ENCODE data around the gene CLIC4. TPM values are rescaled to one million over a fixed set of nuclear protein-coding genes. Genes with fewer than 3 reads are reported as not detected.
A peak's percentile ranks its signal among the peaks of the same experiment; 100 is the strongest.
"Not testable (repeated sequence)": the region's sequence is repeated elsewhere in the genome, so short reads cannot be mapped to it uniquely, and the experiment has no call there.

CLIC4 gene
- total RNA-seq, 4 donors from 2014 or later: 205 to 309 (median 292) TPM

GRCh38 chr1:24713176-24713575 is 32.1 kb upstream of the CLIC4 start:
- ATAC-seq (ENCODE audit: low FRiP score): no peak
- no peak for DNase-seq (ENCODE audit: low spot score)
- no peak for TF ChIP-seq CTCF (IDR thresholded peaks at IDR 0.05)

GRCh38 chr1:24713736-24714135 is 31.5 kb upstream of the CLIC4 start:
- no peak for DNase-seq (ENCODE audit: low spot score)
- no peak for ATAC-seq (ENCODE audit: low FRiP score)
- TF ChIP-seq CTCF (IDR thresholded peaks at IDR 0.05): no peak

DNA sequence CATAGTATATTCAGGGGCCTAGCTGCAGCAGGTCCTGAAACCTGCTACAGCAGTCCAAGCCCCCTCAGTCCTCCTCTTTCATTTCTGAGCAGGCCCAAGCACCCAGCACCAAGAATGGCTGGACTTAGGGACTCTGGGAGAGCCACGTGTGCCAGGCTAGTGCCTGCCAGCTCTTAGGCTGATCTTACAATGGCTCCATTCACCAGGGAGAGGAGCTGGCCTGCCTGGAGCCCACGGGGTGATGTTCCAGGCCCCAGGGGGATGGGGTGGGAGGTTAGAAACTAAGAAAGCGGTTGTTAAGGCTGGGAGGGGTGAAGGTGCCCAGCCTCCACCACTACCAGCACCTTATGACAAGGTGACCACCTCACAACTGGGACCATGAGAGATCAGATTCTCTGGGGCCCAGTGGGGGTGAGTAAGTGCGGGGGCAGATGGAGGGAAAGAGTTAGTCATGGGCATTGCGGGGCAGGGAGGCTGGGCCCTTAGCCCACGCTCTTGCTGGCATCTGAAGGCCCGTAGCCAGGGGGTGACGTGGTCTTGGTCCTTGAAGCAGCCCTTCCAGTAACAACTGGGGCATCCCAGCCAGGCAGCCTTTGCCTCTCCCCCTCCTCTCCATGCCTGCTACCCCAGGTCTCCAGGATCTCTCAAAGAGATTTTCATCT is 30.3 kb upstream of the CLIC4 start:
- no peak for DNase-seq (ENCODE audit: low spot score)
- no peak for TF ChIP-seq CTCF (IDR thresholded peaks at IDR 0.05)
- ATAC-seq (ENCODE audit: low FRiP score): peak; percentile 27

- DNase-seq (ENCODE audit: low spot score) (no peak), ATAC-seq (ENCODE audit: low FRiP score) (no peak)
- no peak for TF ChIP-seq CTCF (IDR thresholded peaks at IDR 0.05)
Measured at GRCh38 chr1:24715658-24716057, 29.6 kb upstream of the CLIC4 start.

DNA sequence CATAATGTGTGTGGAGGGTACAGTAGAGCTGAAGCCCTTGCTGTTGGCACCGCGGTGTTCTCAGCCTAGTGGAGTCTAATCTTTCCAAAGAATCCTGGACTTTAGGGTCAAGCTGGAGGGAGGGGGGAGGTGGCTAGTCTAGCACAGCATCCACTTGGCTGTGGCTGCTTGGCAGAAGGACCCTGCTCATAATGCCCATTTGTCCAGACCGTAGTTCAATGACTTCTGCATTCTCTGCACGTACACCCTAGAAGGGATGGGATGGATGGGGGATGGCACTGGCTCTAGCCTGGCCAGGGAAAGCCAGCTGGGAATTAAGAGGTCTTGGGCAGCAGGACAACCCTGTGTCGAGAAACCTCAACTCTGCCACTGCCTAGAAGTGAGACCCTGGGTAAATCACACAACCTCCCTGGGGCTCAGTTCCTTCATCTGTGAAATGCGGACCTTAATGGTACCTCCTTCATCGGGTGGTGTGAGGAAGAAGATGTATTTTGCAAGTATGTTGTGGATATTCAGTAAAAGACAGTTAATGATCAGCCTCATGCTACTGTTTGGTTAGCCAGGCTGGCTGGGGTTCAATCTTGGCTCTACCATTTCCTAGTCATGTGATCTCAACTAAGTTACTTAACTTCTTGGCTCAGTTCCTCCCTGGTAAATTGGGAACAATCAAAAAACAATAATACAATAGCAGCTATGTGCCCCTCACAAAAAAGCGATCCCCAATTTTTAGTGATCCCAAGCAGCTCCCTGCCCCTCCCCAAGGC is 27.2 kb upstream of the CLIC4 start:
- TF ChIP-seq CTCF (IDR thresholded peaks at IDR 0.05): no peak
- ATAC-seq (ENCODE audit: low FRiP score): no peak
- no peak for DNase-seq (ENCODE audit: low spot score)

DNA sequence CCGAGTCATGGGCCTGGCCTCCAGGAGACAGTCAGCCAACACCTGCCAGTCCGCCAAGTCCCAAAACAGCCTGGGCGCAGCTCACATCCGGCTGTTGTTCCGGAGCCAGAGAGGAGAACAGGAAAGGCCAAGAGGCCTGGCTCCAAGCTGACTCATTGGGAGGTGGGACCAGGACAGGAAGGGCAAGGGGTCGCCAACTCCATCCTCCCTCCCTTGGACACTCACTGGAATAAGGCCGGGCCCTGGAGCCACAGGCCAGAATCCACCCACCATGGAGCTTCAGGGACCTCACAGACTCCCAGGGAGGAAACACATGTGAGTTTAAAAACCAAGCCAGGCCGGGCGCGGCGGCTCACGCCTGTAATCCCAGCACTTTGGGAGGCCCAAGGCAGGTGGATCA is 25.1 kb upstream of the CLIC4 start:
- TF ChIP-seq CTCF (IDR thresholded peaks at IDR 0.05): no peak
- ATAC-seq (ENCODE audit: low FRiP score) (peak; percentile 82), DNase-seq (ENCODE audit: low spot score) (peak; percentile 30)

GRCh38 chr1:24721533-24721932 is 23.7 kb upstream of the CLIC4 start:
- DNase-seq (ENCODE audit: low spot score) (no peak), ATAC-seq (ENCODE audit: low FRiP score) (no peak)
- no peak for TF ChIP-seq CTCF (IDR thresholded peaks at IDR 0.05)

DNA sequence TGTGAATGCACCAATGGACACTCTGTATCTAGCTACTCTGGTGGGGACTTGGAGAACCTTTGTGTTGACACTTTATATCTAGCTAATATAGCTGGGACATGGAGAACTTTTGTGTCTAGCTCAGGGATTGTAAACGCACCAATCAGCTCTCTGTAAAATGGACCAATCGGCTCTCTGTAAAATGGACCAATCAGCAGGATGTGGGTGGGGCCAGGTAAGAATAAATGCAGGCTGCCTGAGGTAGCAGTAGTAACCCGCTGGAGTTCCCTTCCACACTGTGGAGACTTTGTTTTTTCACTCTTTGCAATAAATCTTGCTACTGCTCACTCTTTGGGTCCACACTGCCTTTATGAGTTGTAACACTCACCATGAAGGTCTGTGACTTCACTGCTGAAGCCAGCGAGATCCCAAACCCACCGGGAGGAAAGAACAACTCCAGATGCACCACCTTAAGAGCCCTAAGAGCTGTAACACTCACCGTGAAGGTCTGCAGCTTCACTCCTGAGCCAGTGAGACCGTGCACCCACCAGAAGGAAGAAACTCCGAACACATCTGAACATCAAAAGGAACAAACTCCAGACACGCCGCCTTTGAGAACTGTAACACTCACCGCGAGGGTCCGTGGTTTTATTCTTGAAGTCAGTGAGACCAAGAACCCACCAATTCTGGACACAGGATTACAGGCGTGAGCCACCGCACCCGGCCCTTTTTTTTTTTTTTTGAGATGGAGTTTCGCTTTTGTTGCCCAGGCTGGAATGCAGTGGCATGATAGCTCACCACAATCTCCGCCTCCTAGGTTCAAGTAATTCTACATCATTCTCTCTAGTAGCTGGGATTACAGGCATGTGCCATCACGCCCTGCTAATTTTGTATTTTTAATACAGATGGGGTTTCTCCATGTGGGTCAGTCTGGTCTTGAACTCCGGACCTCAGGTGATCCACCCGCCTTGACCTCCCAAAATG is 22.9 kb upstream of the CLIC4 start:
- not testable (repeated sequence) for ATAC-seq (ENCODE audit: low FRiP score)

More for the DNA sequence above, 22.9 kb upstream of the CLIC4 start:
- DNase-seq (ENCODE audit: low spot score): not testable (repeated sequence)
